HL-60/S4 (cell line): ENCODE results near the gene CNTN4.
"Not testable (repeated sequence)": the region's sequence is repeated elsewhere in the genome, so short reads cannot be mapped to it uniquely, and the experiment has no call there.

Experiments
- in situ Hi-C: fragments of 300-500 bp; cut with MboI; formaldehyde crosslinking; loops from 2 replicates; pipeline ENCODE4 v1.14.3; 2022; ENCODE audit warnings: low sequenced_read_pairs

The CNTN4 gene

GRCh38 chr3:2098398-2099027, at the start of gene CNTN4:
TSS of gene CNTN4 (plus strand) at chr3:2098866.
- in situ Hi-C loops = no loop called here

GRCh38 chr3:2061360-2061759, 37.3 kb upstream of the CNTN4 start:
- in situ Hi-C loops = no loop called here

- in situ Hi-C loops = no loop called here
These were observed 27.1 kb upstream of the CNTN4 start for GRCh38 chr3:2071531-2071930.

GRCh38 chr3:2078821-2079220, 19.8 kb upstream of the CNTN4 start:
- in situ Hi-C loops = no loop called here

- in situ Hi-C loops = no loop called here
These were observed 15.7 kb upstream of the CNTN4 start for GRCh38 chr3:2082871-2083480.

GRCh38 chr3:2083558-2083957, 15.1 kb upstream of the CNTN4 start:
- in situ Hi-C loops = not testable (repeated sequence)

GRCh38 chr3:2090095-2090911, 8.4 kb upstream of the CNTN4 start:
- in situ Hi-C loops = no loop called here

- in situ Hi-C loops = no loop called here
These were observed 5.9 kb upstream of the CNTN4 start for GRCh38 chr3:2092758-2093157.

GRCh38 chr3:2094941-2095340, 3.7 kb upstream of the CNTN4 start:
- in situ Hi-C loops = no loop called here

GRCh38 chr3:2096216-2096615, 2.5 kb upstream of the CNTN4 start:
- in situ Hi-C loops = no loop called here

GRCh38 chr3:2097641-2098191, 950 bp upstream of the CNTN4 start:
- in situ Hi-C loops = no loop called here

GRCh38 chr3:2099028-2099671, 484 bp downstream of the CNTN4 start:
- in situ Hi-C loops = no loop called here

GRCh38 chr3:2099779-2100191, 1.1 kb downstream of the CNTN4 start:
- in situ Hi-C loops = no loop called here

- in situ Hi-C loops = no loop called here
These were observed 7.8 kb downstream of the CNTN4 start for GRCh38 chr3:2106438-2106837.

- in situ Hi-C loops = no loop called here
These were observed 12.0 kb downstream of the CNTN4 start for GRCh38 chr3:2110597-2111117.

GRCh38 chr3:2114617-2115275, 16.1 kb downstream of the CNTN4 start:
- in situ Hi-C loops = no loop called here

GRCh38 chr3:2130726-2131125, 32.1 kb downstream of the CNTN4 start:
- in situ Hi-C loops = no loop called here

GRCh38 chr3:2133146-2133545, 34.5 kb downstream of the CNTN4 start:
- in situ Hi-C loops = no loop called here

- in situ Hi-C loops = no loop called here
These were observed 39.0 kb downstream of the CNTN4 start for GRCh38 chr3:2137651-2138050.

- in situ Hi-C loops = no loop called here
These were observed 42.8 kb downstream of the CNTN4 start for GRCh38 chr3:2141482-2141881.
